ENCODE results near the gene DDX6.

- TF ChIP-seq CTCF (IDR thresholded peaks at IDR 0.05): no peak
- no peak for TF ChIP-seq POLR2A (IDR thresholded peaks at IDR 0.05)
Measured at GRCh38 chr11:118837868-118838267, 46.9 kb upstream of the DDX6 start.
